IPS-NIHi7 (cell line): ENCODE measurements around the gene FAAP20.
A peak's percentile ranks its signal among the peaks of the same experiment; 100 is the strongest.

Experiments used
- DNase-seq: peaks from one replicate; pipeline ENCODE4 v3.0.0; 2012; ENCODE audit warnings: mixed read lengths; ENCODE audit errors: extremely low spot score

The FAAP20 gene

DNA sequence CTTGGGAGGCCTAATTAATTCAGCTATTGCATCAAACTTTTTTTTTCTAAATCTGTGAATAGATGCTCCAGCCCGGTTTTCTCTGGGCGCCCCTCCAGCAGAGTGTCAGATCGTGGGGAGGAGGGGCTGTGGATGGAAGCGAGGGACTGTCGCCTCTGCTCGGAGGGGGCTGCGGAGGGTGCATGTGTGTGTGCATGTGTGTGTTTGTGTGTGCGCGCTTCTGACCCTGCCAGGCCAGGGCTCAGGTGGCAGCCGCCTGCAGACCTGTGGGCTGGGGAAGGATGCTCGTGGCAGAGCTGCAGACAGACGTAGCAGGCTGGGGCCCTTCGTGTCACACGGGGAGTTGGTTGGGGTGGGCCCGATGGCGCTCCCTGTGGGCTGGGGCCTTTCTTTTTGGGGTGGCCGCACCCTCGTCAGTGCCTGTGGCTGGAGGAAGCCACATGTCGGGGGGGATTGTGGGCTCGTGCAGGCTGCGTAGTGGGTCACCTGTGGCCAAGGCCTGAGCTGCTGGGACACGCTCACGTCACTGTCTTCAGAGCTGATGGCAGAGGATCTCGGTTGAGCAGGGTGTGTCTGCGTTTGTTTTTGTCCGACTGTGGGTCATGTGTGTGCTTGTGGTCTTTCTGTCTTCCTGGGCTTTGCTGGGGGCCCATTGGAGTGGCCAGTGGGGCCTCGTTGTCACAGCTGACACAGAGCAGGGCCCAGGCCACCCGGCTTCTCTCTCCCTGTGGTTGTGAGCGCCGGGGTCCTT is 36.4 kb upstream of the FAAP20 start:
- no peak for DNase-seq

DNA sequence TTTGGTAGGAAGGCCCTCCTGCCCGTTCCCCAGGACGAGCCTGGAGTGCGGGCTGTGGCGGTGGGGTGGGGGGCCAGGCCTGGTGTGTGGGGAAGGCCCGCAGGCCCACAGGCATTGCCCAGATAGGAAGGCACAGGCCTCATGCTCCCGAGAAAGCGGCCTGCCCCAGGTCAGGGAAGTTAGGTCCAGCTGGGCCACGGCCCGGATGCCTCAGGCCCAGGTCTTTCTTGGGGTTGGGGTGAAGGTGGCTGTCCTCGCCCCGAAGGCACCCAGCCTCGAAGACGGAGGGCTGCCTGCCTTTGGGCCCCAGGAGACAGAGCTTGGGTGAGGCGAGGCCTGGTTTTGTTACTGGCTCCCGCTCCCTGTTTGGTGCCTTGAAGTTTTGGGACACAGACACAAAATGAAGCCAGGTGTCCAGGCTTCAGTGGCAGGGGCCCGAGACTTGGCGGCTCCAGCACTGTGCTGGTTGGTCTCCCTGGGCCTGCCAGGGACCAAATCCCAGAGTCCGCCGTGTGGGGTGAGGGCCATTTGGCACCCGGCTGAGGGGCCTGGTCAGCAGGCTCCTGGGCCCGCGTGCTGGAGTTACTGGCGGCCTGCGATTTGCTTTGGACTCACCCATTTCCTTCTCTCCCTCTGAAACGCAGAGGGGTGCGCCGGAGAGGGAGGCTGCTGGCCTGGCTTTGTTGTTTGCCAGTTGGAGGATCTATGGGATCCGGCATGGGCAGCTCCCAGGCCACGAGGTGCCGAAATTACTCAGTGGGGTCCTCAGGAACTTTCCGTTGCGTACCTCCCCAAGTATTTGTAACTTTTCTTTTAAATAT is 35.5 kb upstream of the FAAP20 start:
- DNase-seq: no peak

DNA sequence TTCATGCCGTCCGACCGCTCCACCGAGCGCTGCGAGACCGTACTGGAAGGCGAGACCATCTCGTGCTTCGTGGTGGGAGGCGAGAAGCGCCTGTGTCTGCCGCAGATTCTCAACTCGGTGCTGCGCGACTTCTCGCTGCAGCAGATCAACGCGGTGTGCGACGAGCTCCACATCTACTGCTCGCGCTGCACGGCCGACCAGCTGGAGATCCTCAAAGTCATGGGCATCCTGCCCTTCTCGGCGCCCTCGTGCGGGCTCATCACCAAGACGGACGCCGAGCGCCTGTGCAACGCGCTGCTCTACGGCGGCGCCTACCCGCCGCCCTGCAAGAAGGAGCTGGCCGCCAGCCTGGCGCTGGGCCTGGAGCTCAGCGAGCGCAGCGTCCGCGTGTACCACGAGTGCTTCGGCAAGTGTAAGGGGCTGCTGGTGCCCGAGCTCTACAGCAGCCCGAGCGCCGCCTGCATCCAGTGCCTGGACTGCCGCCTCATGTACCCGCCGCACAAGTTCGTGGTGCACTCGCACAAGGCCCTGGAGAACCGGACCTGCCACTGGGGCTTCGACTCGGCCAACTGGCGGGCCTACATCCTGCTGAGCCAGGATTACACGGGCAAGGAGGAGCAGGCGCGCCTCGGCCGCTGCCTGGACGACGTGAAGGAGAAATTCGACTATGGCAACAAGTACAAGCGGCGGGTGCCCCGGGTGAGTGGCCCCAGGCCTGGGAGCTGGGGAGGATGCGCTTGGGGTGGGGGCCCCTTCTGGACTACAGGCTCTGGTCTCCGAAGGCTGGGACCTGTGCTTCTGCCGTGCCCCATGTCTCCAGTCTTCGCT is 34.7 kb upstream of the FAAP20 start:
- DNase-seq: no peak

DNA sequence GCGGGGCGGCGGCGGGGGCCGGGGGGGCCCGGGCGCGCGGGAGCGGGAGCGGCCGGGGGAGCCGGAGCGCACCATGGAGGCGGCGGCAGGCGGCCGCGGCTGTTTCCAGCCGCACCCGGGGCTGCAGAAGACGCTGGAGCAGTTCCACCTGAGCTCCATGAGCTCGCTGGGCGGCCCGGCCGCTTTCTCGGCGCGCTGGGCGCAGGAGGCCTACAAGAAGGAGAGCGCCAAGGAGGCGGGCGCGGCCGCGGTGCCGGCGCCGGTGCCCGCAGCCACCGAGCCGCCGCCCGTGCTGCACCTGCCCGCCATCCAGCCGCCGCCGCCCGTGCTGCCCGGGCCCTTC is 34.1 kb upstream of the FAAP20 start:
- no peak for DNase-seq

DNA sequence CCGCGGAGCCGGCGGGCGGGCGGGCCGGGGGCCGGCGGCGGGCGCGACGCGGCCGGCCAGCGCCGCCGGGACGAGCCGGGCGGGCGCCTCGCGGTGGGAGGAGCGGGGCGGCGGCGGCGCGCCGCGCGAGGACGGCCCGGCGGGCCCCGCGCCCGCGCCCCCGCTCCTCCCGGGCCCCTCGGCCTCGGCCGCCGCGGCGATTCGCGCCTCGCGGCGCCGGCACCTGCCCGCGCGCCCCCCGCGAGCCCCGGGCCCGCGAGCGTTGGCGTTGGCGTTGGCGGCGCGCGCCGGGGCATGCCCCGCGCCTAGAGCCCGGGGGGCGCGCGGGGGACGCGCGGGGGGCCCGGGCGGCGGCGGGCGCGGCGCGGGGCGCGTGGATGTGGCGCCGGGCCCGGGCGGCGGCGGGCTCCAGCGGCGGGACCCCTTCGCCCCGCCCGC is 33.6 kb upstream of the FAAP20 start, which contains the start of gene SKI:
SKI (plus strand) TSS at position 163 of the 438 bp plus-strand sequence. CDS start 448 bp downstream, outside the sequence.
- DNase-seq: no peak

DNA sequence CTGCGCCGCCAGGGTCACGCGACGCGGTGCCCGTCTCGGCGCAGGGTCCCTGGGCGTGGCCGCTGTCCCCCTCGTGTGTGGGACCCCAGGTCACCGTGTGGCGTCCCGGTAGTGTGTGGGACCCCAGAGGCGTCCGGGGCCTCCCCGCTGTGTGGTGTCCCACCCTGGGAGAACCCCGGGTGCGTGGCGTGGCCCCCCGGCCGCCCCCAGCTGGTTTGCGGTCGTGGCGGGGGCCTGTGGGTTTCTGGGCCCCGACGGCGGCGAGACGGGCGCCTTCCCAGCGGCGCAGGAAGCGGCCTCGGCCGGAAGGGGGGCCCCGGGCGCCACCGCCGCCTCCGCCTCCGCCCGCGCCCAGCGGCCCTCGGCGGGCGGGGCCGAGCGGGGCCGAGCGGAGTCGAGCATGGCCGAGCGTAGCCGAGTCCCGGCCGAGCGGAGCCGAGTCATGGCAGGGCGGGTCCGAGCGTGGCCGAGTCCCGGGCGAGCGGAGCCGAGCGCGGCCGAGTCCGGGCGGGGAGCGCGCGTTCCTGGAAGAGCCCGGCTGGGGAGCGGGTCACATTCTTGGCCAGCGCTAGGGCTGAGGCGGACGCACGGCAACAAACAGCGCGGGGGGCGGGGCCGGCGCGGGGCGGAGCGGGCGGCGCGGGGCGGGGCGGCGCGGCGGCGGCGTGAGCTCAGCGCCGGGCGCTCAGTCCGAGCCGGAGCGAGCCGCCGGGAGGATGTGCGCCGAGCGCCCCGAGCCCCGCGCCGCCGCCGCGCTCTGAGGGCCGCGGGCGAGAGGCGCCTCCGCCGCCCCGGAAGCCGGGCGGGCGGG is 33.0 kb upstream of the FAAP20 start:
- DNase-seq: peak; percentile 99

DNA sequence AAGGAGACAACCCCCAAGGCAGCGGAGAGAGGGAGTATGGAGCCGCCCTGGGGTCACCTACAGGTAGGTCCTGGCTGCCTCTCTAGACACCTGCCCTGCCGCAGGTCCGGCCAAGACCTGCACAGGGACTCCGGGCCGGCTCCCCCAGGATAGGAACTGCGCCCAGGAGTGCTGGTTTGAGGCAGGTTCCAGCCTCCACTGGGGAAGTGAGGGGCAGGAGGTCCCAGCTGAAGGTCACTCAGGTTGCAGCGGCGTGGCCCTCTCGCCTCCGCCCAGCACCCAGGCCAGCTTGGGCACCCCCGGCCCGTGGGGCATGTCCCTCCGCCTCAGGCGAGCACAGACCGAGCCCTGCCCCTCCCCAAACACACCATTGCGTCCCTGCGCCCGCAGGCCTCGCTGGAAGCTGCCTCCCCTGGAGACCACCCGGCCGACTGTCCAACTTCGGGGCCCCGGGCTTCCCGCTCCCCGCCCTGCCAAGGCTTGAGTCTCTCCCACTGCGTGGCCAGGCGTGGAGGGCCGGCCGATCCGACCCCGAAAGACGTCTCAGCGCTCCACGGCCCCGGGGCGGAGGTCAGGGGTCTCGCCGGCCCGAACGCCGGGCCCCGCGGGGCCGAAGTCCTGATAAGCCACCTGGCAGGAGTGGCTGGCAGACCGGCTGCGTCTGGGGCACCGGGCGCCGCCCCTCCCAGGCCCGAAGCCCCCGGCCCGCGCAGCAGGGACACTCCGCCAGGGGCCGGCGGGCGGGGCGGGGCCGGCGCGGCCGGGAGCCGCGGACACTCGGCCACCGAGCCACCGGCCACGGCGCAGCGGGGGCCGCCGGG is 32.2 kb upstream of the FAAP20 start:
- no peak for DNase-seq

DNA sequence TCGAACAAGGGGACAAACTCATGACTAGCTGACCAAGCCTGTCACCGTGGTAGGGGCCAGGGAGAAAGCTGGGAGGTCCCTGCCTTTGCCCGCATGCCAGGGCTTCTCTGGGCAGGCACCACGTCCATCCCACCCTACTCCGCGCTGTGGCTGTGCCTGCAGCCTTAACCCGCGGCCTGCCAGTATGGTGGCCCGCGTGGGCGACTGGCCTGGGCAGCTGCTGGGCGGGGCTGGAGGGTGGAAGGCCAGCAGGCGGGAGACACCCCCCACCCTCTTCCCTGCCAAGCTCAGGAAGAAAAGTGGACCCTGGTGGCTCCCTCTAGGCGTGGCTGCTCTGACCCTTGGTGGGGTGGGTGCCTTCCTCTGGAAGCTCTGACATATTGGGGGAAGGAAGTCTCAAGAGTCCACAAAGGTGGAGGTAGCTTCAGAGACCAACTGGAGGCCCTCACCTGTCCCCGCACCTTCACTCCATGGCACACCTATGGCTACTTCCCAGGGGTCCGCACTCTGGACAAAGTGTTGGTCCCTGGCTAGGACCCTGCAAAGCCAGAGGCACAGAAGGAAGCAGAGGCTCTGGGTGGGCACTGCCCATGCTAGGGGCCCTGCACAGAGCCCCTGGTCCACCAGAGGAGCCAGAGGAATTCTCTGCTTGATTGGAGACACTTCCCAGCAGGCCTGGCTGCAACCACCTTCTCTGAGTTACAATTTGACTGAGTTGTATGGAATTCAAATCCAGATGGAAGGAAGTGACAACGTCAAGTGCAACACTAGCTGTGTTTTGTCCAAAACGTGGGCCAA is 30.3 kb upstream of the FAAP20 start:
- DNase-seq: no peak

DNA sequence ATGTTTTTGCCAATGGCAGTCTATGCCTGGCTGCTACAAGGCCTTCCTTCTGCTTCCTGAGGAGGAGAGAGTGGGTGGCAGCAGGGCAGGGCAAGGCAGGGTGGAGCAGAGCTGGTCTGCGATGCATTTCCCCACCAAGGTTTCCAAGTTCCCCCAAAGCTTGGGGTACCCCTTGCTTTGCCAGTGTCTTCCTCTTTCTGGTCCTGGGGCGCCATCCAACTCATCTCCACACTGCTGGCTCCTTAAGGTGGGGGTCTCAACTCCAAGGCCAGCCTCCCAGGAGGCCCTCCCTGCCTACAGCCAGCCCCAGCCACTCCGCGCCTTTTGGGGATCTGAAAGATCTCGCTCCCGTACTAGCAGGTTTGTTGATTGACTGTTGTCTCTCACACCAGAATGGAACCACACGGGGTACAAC is 29.6 kb upstream of the FAAP20 start:
- no peak for DNase-seq

DNA sequence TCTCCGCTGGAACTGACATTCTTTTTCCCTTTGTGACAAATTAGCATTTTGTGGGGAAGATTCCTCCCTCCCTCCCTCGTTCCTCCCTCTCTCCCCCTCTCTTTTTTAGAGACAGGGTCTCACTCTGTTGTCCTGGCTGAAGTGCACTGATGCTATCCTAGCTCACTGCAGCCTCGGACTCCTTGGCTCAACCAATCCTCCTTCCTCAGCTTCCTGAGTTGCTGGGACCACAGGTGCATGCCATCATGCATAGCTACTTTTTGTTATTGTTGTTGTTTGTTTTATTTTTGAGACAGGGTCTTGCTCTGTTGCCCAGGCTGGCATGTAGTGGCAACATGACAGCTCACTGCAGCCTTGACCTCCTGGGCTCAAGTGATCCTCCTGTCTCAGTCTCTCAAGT is 26.7 kb upstream of the FAAP20 start:
- no peak for DNase-seq

DNA sequence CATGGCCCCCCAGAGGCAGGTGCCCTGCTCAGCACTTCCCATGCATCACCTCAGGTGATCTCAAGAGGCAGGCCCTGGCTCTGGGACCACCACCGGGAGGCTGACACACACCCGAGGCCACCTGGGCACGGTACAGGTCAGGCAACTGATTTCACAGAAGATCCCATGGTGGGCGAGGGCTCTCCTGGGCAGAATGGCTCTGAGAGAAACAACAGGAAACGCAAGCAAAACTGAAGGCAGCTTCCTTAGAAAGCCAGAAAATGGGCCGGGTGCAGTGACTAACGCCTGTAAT is 22.1 kb upstream of the FAAP20 start:
- no peak for DNase-seq

DNA sequence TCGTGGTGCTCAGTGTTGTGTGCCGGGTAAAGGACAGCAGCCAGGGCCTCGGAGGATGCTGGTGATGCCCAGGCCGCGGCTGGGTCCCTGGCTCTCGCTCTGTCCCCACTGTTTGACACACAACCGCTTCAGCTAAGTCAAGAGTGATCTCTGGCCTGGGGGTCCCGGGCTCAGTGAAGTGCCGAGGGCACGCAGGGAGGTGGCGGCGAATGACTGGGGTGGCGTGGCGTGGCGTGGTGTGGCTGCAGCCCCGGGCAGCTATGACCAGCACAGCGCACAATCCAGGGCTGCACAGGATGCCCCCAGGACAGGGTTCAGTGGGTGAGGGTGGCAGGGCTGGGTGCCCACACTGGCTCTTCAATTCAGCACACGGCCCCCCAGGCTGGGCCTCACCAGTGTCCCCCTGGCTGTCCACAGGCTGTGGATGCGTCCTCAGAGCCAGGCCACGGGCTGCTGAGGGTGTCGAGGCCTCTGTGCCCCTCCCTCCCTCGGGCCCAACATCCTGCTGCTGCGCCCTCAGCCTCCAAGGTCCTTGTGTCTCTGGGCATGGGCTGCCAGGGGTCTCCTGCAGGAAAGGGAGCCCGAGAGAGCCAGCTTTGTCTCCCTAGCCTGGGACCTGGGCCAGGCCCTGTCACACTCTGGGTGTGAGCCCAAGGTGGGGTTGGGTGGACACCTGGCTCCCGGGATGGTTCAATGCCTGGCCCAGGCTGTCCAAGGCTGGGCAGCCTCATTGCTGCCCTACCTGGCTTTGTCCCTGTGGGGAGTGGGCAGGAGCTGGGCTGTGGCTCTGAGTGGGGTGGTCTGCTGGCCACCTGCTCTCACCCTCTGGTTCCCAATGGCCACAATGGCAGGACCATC is 21.6 kb upstream of the FAAP20 start:
- DNase-seq: no peak

DNA sequence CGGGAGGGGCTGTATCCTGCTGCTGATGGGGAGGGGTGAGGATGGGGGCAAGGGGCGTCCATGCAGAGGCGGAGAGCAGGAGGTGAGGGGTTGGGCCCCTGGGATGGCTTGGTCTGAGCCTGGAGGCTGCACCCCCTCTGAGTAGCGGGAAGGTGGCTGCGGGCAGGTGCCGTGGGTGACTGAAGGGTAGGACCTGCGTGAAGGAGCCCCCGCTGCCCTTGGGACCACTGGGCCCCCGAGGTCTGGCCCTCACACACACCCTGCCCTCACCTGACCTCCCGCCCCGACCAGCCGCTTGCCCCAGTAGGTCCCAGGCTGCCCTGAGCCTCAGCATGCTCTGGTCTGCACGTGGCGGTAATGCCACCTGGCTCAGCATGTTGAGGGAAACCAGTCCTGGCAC is 20.8 kb upstream of the FAAP20 start:
- DNase-seq: no peak

DNA sequence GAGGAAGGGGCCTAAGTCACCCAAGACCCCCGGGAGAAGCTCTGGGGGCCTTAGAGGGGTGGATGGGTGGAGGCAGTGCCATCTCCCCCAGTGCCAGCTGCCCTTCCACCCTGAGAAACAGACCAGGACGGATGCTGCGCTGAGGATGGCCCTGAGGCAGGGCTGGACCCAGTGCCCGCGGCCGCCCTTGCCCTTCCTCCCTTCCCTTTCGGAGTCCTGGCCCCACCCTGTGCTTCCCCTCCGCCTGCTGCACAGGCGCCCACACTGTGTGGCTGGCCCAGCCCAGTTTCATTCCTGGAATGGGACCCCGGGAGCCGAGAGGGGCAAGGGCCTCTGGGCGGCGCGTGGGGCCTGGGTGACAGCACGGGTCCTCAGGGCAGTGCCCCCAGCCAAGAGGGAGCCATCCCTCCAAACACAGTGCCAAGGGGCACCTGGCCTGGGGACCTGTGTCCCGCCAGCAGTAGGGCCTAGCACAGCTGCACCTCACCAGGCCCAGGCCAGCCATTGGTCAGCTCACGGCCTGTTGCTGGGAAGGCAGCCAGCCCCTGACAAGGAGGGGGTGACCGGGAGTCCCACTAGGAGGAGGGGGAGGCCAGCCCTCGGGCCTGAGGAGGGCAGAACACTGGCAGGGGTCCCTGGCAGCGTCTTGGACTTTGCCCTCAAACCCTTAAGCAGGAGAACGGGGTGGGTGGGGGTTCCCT is 20.1 kb upstream of the FAAP20 start:
- no peak for DNase-seq

DNA sequence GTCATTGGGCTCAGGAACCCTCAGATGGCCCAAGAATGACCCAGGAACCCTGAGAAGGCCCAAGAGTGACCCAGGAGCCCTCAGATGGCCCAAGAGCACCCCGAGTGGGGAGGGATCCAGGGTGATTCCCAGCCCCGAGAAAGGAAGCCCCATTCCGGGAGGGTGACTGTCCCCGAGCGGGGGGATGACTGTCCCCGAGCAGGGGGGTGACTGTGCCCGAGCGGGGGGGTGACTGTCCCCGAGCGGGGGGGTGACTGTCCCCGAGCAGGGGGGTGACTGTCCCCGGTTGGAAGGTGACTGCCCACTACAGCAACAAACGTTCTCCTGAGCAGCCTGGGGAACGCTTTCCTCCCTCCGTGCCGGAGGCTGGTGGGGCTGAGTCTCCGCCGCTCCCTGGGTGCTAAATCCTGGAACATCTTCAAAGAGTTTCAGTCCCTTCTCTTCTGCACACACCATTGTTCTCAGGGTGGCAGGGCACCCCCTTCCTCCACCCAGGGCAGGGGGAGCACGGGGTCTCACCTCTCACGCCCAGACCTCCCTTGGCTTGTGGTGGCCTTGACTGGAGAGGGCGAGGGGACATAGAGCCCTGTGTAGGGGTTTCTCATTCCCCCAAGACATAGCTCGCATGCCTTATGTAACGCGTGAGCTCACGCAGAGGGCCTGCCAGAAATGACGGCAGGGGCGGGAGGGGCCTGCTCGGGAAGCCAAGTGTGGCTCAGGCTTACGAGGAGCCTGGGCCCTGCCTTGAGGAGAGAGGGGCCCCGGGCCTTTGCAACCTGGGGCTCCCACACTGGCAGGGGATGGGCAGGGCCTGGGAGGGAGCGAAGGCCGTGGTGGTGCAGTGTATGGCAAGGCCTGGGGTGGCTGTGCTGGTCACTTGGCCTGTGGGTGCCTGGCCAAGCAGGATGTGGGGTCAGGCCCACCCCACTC is 19.3 kb upstream of the FAAP20 start:
- no peak for DNase-seq

DNA sequence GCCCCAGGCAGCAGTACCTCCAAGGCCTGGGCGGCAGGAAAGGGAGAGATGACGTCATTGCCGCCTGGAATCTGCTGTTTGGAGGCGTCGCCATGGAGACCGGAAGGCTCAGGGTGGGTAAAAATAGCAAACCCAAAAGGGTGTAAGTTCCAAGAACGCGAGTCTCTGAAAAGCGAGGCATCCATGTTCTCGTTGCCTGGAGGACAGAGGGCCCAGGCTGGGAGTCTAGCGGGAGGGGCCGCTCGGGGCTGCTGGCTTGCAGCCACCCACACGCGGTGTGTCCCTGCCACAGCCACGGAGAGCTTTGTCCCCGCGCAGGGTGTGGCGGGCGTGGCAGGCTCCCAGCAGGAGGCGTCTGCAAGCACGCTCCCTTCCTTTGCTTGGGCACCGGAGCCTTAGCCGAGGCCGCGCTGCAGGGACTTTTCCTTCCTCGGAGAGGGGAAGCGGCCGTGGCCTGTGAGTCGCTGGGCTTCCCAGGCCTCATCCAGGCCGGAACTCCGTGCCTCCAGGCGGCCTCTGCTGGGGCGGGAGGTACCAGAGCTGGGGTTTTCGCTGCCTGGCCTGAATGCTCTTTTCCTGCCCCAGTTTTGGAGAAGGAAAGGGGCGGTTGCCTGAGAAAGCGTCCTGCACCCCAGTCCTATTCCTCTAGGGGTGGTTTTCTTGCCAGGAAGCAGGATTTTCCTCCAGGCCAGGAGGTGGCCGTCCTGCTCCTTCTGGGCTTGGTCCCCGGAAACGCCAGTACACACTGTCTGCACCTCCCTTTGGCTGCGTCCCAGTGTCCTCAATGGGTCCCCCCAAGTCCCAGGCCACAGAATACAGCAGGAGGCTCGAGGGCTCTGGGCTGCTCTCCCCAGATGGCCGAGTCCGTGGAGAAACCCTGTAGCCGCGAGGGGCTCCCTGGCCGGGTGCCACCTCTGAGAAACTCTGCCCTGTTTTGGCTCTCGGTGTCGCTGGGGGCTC is 18.2 kb upstream of the FAAP20 start:
- DNase-seq: peak; percentile 85
